ENCODE results near the gene NR2F2.

Gene NR2F2

DNA sequence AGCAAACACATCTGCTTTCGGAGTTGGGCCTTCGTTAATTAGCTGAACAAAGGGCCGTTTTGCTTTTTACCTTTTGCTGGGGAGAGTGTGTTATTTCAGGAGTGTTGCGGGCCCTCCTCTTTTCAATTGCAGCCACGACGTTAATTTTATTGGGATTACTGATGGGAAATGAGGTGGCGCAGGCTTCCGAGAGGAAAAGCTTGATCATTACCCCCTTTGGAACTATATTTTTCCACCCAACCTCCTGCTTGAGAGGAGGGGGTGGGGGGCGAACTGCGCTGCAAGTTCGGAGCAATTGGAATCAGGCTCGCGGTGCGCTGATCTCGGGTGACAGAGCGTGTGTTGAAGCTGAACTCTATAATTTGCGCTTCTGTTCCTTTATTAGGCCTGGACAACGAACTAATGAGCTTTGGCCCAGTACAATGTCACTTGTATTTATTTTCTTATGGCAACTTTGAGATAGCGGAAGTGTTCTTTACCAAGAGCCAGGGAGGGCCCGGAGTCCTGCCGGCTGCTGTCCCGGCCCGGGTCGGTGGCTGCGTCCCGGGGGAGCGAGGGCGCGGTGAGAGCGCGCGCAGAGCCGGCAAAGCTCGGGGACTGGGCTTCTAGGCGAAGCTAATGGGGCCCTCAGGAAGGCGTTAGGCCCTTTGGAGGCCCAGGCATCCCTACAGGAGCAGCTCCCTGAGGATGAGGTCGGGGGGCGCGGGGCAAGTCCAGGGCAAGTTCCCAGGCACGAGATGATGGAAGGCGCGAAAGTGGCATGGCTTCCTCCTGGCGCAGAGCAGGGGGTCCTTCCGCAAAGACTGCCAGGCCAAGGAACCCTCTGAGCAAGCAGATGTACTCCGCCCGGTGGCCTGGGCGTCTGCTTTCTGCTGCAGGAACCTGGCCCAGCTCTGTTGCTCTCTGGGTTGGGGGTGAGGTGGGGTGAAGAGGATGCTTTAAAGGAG lies 12.9 kb downstream of the NR2F2 start:
- no peak for DNase-seq

DNA sequence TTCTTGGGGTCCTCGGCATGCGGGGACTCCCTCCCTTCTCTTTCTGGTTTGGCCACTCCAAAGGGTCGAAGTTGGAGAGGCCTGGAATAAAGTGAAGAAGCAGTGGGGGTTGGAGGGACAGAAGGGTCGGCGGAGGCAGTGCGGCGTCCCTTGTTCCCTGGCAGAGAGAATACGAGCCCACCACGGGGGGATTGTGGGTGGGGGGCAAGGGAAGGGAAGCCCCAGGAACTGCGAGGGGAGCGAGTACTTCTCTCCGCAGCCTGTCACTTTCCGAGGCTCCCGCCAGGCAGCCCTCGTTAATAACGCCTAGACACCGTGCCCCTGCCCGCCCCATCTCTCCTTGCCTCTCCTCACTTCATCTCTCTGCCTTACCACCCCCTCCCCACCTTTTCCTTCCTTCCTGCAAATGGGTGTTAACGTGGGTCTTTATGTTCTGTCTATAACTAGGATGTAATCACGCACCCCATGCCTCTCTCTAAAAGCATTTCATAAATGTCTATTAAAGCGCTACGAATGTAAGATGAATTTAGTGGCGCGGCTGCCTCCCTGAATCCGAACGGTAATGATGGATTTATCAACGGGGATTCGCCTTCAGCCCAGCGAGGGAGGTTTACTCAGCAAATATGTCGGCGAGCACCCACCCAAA lies 13.7 kb downstream of the NR2F2 start:
- no peak for DNase-seq

DNA sequence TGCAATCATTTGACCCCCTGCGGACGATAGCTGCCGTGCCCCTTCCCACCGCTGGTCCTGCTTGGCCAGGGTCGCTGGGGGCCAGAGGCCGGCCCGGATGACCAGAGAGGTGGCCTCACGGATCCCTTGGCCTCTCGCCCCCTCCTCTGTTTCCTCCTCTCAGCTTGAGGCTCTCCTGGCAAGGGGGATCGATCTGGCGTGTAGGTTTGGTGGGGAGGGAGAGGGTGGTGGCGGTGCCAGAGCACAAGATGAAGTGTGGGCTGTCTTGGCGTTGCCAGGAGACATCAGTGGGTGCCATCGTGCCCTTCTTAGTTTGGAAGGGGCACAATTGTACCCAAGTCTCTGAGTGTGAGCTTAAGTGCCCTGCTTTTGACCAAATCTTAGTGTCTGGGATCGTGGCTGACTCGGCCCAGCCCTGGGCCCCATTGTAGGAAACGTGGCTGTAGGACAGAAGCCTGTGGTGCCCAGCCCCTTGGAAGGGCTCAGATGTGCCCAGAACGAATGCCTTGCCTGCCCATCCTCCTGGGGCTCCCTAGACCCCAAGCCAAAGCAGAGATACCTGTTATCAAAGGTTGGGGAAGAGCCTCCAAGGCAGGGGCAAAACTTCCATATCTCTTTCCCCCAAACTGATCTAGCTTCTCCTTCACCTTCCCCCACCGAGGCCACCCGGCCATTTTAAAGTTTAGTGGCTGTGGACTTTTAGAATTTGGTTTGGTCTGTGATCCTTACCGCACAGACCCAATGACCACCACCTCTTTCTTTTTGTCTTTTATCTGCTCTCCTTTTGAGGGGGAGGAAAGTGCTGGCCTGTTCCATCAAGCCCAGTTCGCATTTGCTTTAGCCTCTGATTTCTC lies 14.4 kb downstream of the NR2F2 start:
- no peak for DNase-seq

DNA sequence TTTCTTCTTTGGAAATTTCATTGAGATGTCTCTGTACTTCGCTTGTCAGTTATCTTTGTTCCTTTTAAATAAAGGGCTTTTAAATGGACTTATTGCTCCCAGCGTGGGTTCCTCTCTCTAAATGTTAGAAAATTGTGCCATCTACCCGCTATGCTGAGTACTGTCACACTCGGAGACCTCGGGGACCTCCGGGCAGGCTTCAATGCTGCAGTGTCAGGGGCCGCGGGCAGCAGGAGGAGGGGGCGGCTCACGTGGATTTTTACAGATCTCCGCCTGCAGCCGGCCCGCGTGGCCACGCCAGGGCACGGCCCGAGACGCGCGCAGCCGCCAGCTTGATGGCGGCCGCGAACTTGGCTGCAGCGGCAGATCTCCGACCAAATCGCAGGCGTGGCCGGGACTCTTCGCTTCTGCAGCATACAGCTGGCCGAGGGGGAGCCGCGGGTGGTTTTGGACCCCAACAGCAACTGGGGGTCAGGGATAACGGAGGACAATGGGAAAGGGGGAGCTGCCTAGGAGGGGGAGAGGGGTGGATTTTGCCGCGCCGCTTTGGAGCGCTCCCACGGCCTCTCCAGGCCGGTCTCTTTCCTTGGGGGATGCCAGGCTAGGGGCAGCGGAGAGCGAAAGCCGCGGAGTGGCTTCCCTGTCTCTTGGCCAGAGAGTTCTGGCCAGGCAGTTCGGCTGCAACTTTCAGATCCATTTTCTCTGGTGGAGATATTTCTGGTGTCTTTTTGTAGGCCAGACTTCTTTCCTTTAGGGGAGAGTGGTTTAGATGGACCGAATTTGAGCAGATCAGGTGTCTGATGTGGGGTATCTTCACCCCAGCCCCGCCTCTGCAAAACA lies 15.3 kb downstream of the NR2F2 start:
- DNase-seq, result no peak

DNA sequence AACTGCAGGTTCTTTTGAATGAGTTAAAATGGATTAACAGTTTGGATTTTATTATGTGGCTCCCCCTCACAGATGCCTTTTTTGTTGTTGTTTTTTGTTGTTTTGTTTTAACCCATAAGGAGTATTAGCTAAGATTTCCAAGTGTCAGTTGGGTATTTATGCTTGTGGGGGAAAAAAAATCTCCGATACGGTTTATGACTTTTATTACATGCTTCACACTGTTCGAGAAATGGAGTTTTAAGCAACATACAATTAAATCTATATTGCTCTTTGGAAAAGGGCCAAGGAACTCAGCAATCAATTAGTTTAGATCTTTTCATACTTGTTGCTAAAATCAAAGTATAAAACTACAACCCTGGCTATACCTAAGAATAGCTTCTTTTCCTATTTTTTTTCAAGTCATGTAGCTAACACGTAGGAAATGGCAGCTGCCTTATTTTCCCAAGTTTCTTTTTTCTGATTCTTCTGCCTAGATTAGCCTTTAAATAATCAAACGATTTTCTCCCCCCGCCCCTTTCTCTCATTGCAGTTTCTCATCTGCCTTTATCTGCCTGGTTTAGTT lies 16.0 kb downstream of the NR2F2 start:
- no peak for DNase-seq

GRCh38 chr15:96347181-96348111 lies 16.9 kb downstream of the NR2F2 start:
- no peak for DNase-seq

GRCh38 chr15:96348112-96349027 lies 17.9 kb downstream of the NR2F2 start:
- no peak for DNase-seq

DNA sequence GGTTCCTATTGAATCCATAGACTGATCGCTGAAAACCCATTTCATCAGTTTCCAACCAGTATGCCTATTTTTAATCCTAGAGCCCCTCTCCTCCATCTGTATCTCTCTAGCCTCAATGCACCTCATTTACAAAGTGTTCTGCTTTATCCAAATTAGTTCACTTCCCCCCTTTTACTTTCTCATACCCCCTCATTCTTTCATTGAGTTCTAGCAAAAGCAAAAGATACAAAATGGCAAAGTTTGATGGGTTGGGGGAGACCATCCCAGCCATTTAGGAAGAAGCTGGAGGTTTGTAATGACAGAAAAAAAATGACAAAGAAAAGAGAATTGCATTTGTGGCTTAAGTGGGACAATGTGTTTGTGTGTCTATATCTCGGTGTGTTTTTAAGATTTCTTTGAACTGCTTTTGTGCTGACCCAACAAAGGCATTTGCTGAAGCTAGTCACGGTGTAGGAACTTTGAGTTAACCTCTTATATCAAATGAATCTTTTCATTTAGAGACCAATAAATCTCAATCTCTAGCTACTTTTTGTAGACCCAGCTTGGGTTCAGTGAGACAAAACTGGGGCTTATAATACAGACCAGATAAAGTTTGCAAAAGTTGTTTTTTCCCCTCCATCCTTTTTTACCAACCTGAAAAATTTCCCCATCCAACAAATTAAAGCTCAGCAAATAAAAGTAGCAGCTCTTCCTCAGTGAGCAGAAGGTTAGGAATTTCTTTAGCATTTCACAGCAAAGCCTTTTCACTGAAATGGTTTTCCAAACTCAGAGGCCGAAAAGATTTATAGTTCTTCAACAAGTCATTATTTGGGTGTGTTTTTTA lies 18.7 kb downstream of the NR2F2 start:
- no peak for DNase-seq

- DNase-seq, result no peak
These were observed 19.6 kb downstream of the NR2F2 start for GRCh38 chr15:96349857-96350720.

DNA sequence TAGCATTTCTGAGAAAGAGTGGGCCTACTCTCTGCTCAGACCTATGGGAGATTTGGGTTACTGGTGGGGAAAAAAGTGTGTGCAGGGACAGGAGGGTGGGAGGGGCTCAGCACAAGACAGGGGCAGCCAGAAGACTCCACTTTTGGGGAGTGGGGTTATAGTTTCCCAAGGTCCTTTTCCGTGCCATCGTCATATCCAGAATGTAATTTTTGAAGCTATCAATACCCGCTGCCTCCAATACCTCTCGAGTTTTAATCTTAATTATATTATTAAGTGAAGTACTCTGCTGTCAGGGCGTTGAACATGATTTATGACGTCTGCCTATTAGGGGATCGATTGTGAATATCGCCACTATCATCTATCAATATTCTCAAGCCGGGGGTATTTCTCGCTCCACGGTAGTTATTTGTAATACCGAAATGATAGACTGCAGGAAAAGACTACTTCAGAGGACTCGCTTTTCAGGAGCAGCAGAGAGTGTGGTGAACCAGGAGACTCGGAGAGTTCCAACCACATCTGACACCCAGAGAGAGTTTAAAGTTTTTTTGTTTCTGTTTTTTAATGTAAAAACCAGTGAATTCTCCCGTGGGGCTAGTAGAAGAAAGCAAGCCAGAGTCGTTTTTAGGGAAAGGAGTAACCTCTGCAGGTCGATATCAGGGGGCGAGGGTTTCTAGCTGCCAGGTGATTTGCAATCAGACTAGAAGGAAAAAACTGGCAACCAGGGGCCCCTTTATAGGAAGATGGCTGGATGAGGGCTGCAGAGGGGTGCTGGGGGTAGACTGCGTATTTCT lies 20.6 kb downstream of the NR2F2 start:
- no peak for DNase-seq

DNA sequence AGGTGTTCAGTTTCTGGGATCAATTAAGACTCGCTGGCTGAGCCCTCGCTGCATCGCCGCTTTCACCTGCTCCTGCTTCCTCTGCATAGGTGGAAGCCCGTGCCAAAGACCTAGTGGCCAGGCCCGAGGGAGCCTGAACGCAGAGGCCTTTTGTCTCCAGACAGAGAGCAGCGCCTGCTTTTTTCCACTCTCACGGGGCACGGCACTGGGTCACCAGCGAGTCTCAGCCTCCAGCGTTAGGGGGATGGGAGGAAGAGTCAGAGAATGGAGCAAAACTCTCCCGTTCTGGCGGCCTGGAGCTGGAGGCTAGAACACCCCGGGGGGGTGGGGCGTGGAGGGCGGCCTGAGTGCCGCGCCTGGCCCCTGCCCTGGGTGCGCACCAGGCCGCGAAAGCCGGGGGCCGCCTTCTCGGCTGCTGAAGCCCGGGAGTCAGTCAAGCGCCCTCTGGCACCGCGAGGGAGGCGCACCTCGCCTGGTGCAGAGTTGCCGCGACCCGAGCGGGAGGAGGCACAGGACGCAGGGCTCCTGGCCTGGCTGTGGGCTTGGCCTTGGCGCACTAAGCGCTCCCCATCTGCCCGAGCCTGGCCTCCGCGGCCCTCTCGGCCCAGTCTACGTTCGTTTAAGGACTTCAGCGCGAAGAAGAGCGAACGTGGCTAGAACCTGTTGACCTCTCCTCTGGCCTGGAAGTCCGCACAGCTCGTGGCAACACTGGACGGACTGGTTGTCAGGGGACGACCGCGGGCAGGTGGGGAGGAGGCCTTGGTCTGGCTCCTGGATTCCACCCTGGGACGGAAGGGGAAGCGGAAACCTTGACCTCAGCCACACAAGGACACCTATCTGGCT lies 21.5 kb downstream of the NR2F2 start:
- DNase-seq, result no peak

- no peak for DNase-seq
These were observed 22.3 kb downstream of the NR2F2 start for GRCh38 chr15:96352604-96353405.

DNA sequence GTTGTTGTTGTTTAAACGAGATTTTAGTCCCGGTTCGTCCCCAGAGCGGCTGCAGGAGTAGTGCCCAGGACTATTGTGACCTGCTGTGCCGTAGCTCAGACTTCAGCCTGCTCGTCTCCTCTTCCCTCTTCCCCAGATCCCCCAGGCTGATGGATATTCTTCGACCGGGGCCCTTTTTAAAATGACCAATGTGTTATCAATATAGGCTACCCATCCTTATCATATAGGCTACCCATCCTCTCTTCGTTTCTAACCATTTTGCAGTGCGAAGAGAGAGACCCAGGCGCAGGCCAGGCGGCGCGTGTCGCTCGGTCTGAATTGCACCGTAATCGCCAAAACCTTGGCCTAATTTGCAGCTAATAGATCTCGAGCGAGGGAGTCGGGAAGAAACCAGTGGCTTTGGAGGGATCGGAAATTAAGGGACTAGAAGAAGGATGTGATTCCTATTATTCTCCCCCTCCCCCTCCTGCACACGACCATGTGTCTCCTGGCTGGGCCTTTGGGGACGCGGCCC lies 23.0 kb downstream of the NR2F2 start:
- DNase-seq, result no peak

GRCh38 chr15:96353930-96354730 lies 23.6 kb downstream of the NR2F2 start:
- no peak for DNase-seq

Measured in effector CD8-positive, alpha-beta T cell (primary cell).